ENCODE measurements around the gene DPYD. TPM values are rescaled to one million over a fixed set of nuclear protein-coding genes. Genes with fewer than 3 reads are reported as not detected.

Gene DPYD
- total RNA-seq, 1 donor: 81.4 TPM

DNA sequence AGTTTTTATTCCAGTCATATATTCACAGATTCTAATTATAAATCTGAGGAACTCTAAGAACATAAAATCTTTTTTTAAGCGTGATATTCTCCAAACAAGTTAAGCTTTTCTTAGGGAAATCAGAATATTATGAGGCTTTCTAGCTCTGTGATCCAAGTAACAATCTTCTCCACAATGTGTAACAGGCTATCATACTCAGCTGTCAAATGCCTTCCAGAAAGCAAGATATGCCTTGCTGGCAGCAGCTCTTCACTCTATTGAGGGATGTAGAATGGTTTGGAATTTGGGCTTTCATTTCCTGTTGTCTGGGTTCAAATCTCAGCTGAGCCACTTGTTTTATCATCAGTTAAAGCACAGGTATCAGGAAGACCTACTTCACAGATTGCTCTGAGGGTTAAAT, 752.8 kb downstream of the DPYD start:
- H3K4me3 ChIP-seq (ENCODE audit: insufficient read depth, low read length): no peak overlapping the region
- H3K27me3 ChIP-seq (ENCODE audit: insufficient read depth, low read length): no peaks in the 10 kb centered on the region
- H3K79me2 ChIP-seq (ENCODE audit: insufficient read depth, low read length): no peaks in the 10 kb centered on the region
- no peaks in the 10 kb centered on the region for H3K4me1 ChIP-seq (ENCODE audit: insufficient read depth, low read length)
- no peak for DNase-seq (ENCODE audit: insufficient read length, low spot score, missing footprints)
- no peak overlapping the region for H3K27ac ChIP-seq (ENCODE audit: low read depth, low read length)
- H3K4me2 ChIP-seq (ENCODE audit: insufficient read depth, low read length): no peak overlapping the region
- no peaks in the 10 kb centered on the region for H3K9me3 ChIP-seq (ENCODE audit: low read depth, low read length)
- TF ChIP-seq, protein P1, sequence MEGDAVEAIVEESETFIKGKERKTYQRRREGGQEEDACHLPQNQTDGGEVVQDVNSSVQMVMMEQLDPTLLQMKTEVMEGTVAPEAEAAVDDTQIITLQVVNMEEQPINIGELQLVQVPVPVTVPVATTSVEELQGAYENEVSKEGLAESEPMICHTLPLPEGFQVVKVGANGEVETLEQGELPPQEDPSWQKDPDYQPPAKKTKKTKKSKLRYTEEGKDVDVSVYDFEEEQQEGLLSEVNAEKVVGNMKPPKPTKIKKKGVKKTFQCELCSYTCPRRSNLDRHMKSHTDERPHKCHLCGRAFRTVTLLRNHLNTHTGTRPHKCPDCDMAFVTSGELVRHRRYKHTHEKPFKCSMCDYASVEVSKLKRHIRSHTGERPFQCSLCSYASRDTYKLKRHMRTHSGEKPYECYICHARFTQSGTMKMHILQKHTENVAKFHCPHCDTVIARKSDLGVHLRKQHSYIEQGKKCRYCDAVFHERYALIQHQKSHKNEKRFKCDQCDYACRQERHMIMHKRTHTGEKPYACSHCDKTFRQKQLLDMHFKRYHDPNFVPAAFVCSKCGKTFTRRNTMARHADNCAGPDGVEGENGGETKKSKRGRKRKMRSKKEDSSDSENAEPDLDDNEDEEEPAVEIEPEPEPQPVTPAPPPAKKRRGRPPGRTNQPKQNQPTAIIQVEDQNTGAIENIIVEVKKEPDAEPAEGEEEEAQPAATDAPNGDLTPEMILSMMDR (IDR thresholded peaks at IDR 0.05; ENCODE audit: extremely low read depth, low read depth, low read length): no peak
- H2AFZ ChIP-seq (ENCODE audit: low read length): no peak overlapping the region
- H3K36me3 ChIP-seq (ENCODE audit: insufficient read depth, low read length): no peaks in the 10 kb centered on the region
- H4K20me1 ChIP-seq (ENCODE audit: insufficient read depth, low read length): no peaks in the 10 kb centered on the region

GRCh38 chr1:97167246-97167645, 753.6 kb downstream of the DPYD start:
- no peak overlapping the region for H2AFZ ChIP-seq (ENCODE audit: low read length)
- no peak overlapping the region for H3K27ac ChIP-seq (ENCODE audit: low read depth, low read length)
- H3K4me3 ChIP-seq (ENCODE audit: insufficient read depth, low read length): no peak overlapping the region
- no peaks in the 10 kb centered on the region for H4K20me1 ChIP-seq (ENCODE audit: insufficient read depth, low read length)
- no peaks in the 10 kb centered on the region for H3K36me3 ChIP-seq (ENCODE audit: insufficient read depth, low read length)
- H3K27me3 ChIP-seq (ENCODE audit: insufficient read depth, low read length): no peaks in the 10 kb centered on the region
- H3K79me2 ChIP-seq (ENCODE audit: insufficient read depth, low read length): no peaks in the 10 kb centered on the region
- no peaks in the 10 kb centered on the region for H3K9me3 ChIP-seq (ENCODE audit: low read depth, low read length)
- no peaks in the 10 kb centered on the region for H3K4me1 ChIP-seq (ENCODE audit: insufficient read depth, low read length)
- TF ChIP-seq, protein P1 (IDR thresholded peaks at IDR 0.05; ENCODE audit: extremely low read depth, low read depth, low read length): no peak
- no peak overlapping the region for H3K4me2 ChIP-seq (ENCODE audit: insufficient read depth, low read length)
- peak; percentile 11 for DNase-seq (ENCODE audit: insufficient read length, low spot score, missing footprints)

DNA sequence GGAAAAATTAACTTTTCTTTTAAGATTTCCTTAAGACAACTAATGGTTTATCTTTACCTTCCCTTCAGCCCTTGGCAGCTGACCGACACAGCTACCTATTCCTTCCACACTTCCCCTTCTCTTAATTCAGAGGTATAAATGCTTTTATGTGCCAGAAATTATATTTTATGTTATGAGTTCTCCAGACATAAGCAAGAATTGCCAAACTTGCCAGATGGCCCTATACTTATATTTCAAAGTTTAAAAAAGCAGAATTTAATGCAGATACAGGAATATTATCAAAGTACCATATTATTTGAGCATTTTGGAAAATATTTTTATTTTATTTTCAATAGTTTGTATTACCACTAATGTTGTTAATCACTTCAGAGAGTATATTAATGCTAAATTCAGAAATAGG, 754.2 kb downstream of the DPYD start:
- H3K9me3 ChIP-seq (ENCODE audit: low read depth, low read length): no peaks in the 10 kb centered on the region
- H3K4me1 ChIP-seq (ENCODE audit: insufficient read depth, low read length): no peaks in the 10 kb centered on the region
- TF ChIP-seq, protein P1 (IDR thresholded peaks at IDR 0.05; ENCODE audit: extremely low read depth, low read depth, low read length): no peak
- DNase-seq (ENCODE audit: insufficient read length, low spot score, missing footprints): no peak
- H3K79me2 ChIP-seq (ENCODE audit: insufficient read depth, low read length): no peaks in the 10 kb centered on the region
- no peak overlapping the region for H3K4me2 ChIP-seq (ENCODE audit: insufficient read depth, low read length)
- no peak overlapping the region for H3K27ac ChIP-seq (ENCODE audit: low read depth, low read length)
- no peaks in the 10 kb centered on the region for H3K36me3 ChIP-seq (ENCODE audit: insufficient read depth, low read length)
- H3K4me3 ChIP-seq (ENCODE audit: insufficient read depth, low read length): no peak overlapping the region
- no peak overlapping the region for H2AFZ ChIP-seq (ENCODE audit: low read length)
- H4K20me1 ChIP-seq (ENCODE audit: insufficient read depth, low read length): no peaks in the 10 kb centered on the region
- H3K27me3 ChIP-seq (ENCODE audit: insufficient read depth, low read length): no peaks in the 10 kb centered on the region

GRCh38 chr1:97164276-97164639, 756.6 kb downstream of the DPYD start:
- Histone ChIP-seq H3K4me1 (ENCODE audit: insufficient read depth, low read length) (no peaks in the 10 kb centered on the region), H3K4me3 (ENCODE audit: insufficient read depth, low read length) (no peak overlapping the region), H3K4me2 (ENCODE audit: insufficient read depth, low read length) (no peak overlapping the region), H3K79me2 (ENCODE audit: insufficient read depth, low read length) (no peaks in the 10 kb centered on the region), H3K27me3 (ENCODE audit: insufficient read depth, low read length) (no peaks in the 10 kb centered on the region), H2AFZ (ENCODE audit: low read length) (no peak overlapping the region), H3K9me3 (ENCODE audit: low read depth, low read length) (no peaks in the 10 kb centered on the region), H3K27ac (ENCODE audit: low read depth, low read length) (no peak overlapping the region), H3K36me3 (ENCODE audit: insufficient read depth, low read length) (no peaks in the 10 kb centered on the region), H4K20me1 (ENCODE audit: insufficient read depth, low read length) (no peaks in the 10 kb centered on the region)
- TF ChIP-seq, protein P1 (IDR thresholded peaks at IDR 0.05; ENCODE audit: extremely low read depth, low read depth, low read length): no peak
- DNase-seq (ENCODE audit: insufficient read length, low spot score, missing footprints): no peak
